ENCODE results near the gene MARCHF3.

GRCh38 chr5:126915496-126915895 is 114.9 kb downstream of the MARCHF3 start:
- TF ChIP-seq POLR2A (IDR thresholded peaks at IDR 0.05) (no peak), CTCF (IDR thresholded peaks at IDR 0.05) (no peak)

All from right lobe of liver (tissue), 4 donors.